Measurements from ENCODE around the gene WSCD2.

- TF ChIP-seq TARDBP (IDR thresholded peaks at IDR 0.05) (no peak), FOXM1 (IDR thresholded peaks at IDR 0.05; ENCODE audit: borderline replicate concordance) (no peak), SUZ12 (IDR thresholded peaks at IDR 0.05) (no peak), HDGF (IDR thresholded peaks at IDR 0.05; ENCODE audit: borderline replicate concordance) (no peak), SP1 (IDR thresholded peaks at IDR 0.05) (no peak), FOXK2 (IDR thresholded peaks at IDR 0.05) (no peak)
- TF ChIP-seq, protein P1, sequence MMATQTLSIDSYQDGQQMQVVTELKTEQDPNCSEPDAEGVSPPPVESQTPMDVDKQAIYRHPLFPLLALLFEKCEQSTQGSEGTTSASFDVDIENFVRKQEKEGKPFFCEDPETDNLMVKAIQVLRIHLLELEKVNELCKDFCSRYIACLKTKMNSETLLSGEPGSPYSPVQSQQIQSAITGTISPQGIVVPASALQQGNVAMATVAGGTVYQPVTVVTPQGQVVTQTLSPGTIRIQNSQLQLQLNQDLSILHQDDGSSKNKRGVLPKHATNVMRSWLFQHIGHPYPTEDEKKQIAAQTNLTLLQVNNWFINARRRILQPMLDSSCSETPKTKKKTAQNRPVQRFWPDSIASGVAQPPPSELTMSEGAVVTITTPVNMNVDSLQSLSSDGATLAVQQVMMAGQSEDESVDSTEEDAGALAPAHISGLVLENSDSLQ (IDR thresholded peaks at IDR 0.05), result no peak
These were observed 148.5 kb downstream of the WSCD2 start for GRCh38 chr12:108277613-108278012.

Measured in HEK293T (cell line).